OCI-LY1 (cell line): ENCODE measurements around the gene JPH2.

Source experiments
- CTCF ChIP-seq: fragments of 200-600 bp; sonication (generic), shearing (Covaris generic); IDR thresholded peaks from 2 replicates; pipeline ENCODE4 v1.5.1; 2017; ENCODE audit warnings: mild to moderate bottlenecking, antibody characterized with exemption, low read length, moderate library complexity, mixed read lengths
- EZH2 ChIP-seq: fragments of 200-600 bp; sonication (generic), shearing (Covaris generic); IDR thresholded peaks from 2 replicates; pipeline ENCODE4 v1.8.0; 2017; ENCODE audit warnings: borderline replicate concordance, mixed run types, mild to moderate bottlenecking, antibody characterized with exemption, low read length, moderate library complexity, mixed read lengths

DNA sequence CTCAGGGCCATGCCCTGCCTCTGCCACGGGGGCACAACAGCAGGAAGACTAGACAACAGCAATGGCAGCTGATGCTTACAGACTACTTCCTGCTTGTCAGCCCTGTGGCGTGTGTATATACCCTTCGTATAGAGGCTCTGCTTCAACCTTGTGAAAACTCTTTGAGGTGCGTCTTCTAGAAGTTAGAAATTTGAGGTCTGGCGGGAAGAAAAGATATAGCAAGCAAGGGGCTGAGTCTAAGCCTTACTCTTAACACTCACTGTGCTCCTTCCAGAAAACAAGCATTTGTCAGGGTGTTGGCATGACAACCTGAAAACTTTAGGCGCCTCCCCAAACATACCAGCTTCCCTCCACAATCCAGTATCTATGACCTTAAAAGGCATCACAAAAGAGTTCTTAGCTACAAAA lies 33.3 kb downstream of the JPH2 start:
- TF ChIP-seq EZH2 (no peak), CTCF (no peak)
